Measurements from ENCODE around the gene SPECC1. TPM values are rescaled to one million over a fixed set of nuclear protein-coding genes. Genes with fewer than 3 reads are reported as not detected.

The SPECC1 gene
- total RNA-seq, 1 experiment from 2014 or later, result 43.5 TPM

- Histone ChIP-seq H3K9me3 (ENCODE audit: control insufficient read depth in 1 of 2, insufficient read depth in 1 of 2, low read depth in 1 of 2, low read length in 2 of 2) (peaks cover 0 to 6% of the 10 kb centered on the region in 2 experiments; a peak in 1 of 4 replicates), H3K27ac (ENCODE audit: low read depth, low read length) (no peak overlapping the region), H3K36me3 (ENCODE audit: control insufficient read depth in 1 of 2, insufficient read depth in 2 of 2, low read length in 2 of 2) (peaks cover 0 to 4% of the 10 kb centered on the region in 2 experiments; a peak in 1 of 4 replicates), H3K9ac (ENCODE audit: low read length) (no peak overlapping the region), H3K79me2 (ENCODE audit: insufficient read depth, low read length) (no peaks in the 10 kb centered on the region), H2AFZ (ENCODE audit: low read depth, low read length, poor library complexity, severe bottlenecking) (no peak overlapping the region), H3K9me2 (ENCODE audit: insufficient read depth) (no peaks in the 10 kb centered on the region), H3K4me3 (replicated peaks in 1 of 2; ENCODE audit: low read depth in 1 of 2, low read length in 2 of 2) (no peak overlapping the region), H4K20me1 (ENCODE audit: insufficient read depth) (no peaks in the 10 kb centered on the region), H3K4me2 (ENCODE audit: low read length) (no peak overlapping the region), H3K4me1 (ENCODE audit: control insufficient read depth in 1 of 2, insufficient read depth in 2 of 2, low read length in 2 of 2) (no peaks in the 10 kb centered on the region), H3K27me3 (ENCODE audit: insufficient read depth, low read length) (no peaks in the 10 kb centered on the region)
- RAD21 ChIA-PET (ENCODE audit: low non-redundant PET in 1 of 2, low total read pairs in 2 of 2, uncharacterized antibody in 2 of 2, unreplicated experiment in 2 of 2), result no interaction called here
- no TSS peak for BruUV-seq (replicated peaks)
- DNase-seq (ENCODE audit: low read depth, low spot score) (no peak), ATAC-seq (no peak)
- POLR2A ChIA-PET, result no interaction called here
- CTCF ChIA-PET, result no interaction called here
- intact Hi-C loops (cut with micrococcal nuclease), result no loop called here
- no peak for TF ChIP-seq FOSL1 (IDR thresholded peaks at IDR 0.05; ENCODE audit: low read depth)
- no peak for TF ChIP-seq SRF (IDR thresholded peaks at IDR 0.05; ENCODE audit: low read depth)
- no peak for TF ChIP-seq SIN3A (IDR thresholded peaks at IDR 0.05; ENCODE audit: low read depth)
Measured at GRCh38 chr17:20306924-20307323, 297.8 kb downstream of the SPECC1 start.

GRCh38 chr17:20307326-20307910, 298.3 kb downstream of the SPECC1 start:
- Histone ChIP-seq H2AFZ (ENCODE audit: low read depth, low read length, poor library complexity, severe bottlenecking) (no peak overlapping the region), H3K4me1 (ENCODE audit: control insufficient read depth in 1 of 2, insufficient read depth in 2 of 2, low read length in 2 of 2) (no peaks in the 10 kb centered on the region), H3K27ac (ENCODE audit: low read depth, low read length) (no peak overlapping the region), H3K4me3 (replicated peaks in 1 of 2; ENCODE audit: low read depth in 1 of 2, low read length in 2 of 2) (no peak overlapping the region), H4K20me1 (ENCODE audit: insufficient read depth) (no peaks in the 10 kb centered on the region), H3K27me3 (ENCODE audit: insufficient read depth, low read length) (no peaks in the 10 kb centered on the region), H3K4me2 (ENCODE audit: low read length) (no peak overlapping the region), H3K9me2 (ENCODE audit: insufficient read depth) (no peaks in the 10 kb centered on the region), H3K79me2 (ENCODE audit: insufficient read depth, low read length) (no peaks in the 10 kb centered on the region), H3K9ac (ENCODE audit: low read length) (no peak overlapping the region), H3K9me3 (ENCODE audit: control insufficient read depth in 1 of 2, insufficient read depth in 1 of 2, low read depth in 1 of 2, low read length in 2 of 2) (peaks cover 0 to 6% of the 10 kb centered on the region in 2 experiments; a peak in 1 of 4 replicates), H3K36me3 (ENCODE audit: control insufficient read depth in 1 of 2, insufficient read depth in 2 of 2, low read length in 2 of 2) (peaks cover 0 to 4% of the 10 kb centered on the region in 2 experiments; a peak in 1 of 4 replicates)
- DNase-seq (ENCODE audit: low read depth, low spot score) (no peak), ATAC-seq (no peak)
- BruUV-seq (replicated peaks), result no TSS peak
- intact Hi-C loops (cut with micrococcal nuclease), result no loop called here
- TF ChIP-seq EZH2phosphoT487 (IDR thresholded peaks at IDR 0.05; ENCODE audit: borderline replicate concordance), result no peak
- no peak for TF ChIP-seq EGR1 (IDR thresholded peaks at IDR 0.05; ENCODE audit: low read depth)
- TF ChIP-seq CTCF (IDR thresholded peaks at IDR 0.05 in 2 of 3, conservative IDR thresholded peaks at IDR 0.05 in 1 of 3; ENCODE audit: borderline replicate concordance in 1 of 3, insufficient read depth in 1 of 3, low read depth in 2 of 3, low read length in 2 of 3), result no peak
- no peak for TF ChIP-seq SIN3A (IDR thresholded peaks at IDR 0.05; ENCODE audit: low read depth)
- ChIA-PET POLR2A (no interaction called here), RAD21 (ENCODE audit: low non-redundant PET in 1 of 2, low total read pairs in 2 of 2, uncharacterized antibody in 2 of 2, unreplicated experiment in 2 of 2) (no interaction called here), CTCF (no interaction called here)

Measured in HCT116 (cell line).